ENCODE data around the gene NR3C1. TPM values are rescaled to one million over a fixed set of nuclear protein-coding genes. Genes with fewer than 3 reads are reported as not detected.
A peak's percentile ranks its signal among the peaks of the same experiment; 100 is the strongest.

NR3C1 gene
- polyA plus RNA-seq, 3 donors, result 30.5 to 33.8 (median 33.1) TPM

DNA sequence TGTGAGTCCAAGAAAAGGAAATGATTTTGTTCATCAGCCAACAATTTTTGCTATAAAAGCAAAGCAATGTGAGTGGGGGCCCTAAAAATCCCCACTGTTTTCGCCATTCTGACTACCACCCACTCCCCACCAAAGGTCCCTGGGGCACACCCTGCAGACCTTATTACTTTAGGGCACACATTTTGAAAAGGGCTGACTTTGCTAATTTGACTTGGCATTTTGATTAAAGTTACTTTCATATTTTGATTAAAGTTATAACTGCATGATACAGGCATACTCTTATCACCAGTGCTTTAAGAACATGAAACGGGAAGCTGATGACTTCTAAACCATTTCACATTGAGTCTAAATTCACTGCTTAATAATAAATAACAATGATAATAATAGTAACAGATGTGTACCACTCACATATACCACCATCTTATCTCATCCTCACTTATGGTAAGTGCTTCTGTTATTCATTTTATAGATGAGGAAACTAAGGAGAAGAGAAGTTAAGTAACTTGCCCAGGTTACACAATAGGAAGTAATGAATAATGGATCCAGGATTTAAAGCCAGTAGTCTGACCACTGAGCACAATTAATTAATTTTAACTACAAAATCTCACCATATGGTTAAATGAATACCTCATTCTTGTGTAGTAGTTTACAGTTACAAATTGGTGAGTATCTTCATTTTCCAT, 25.4 kb upstream of the NR3C1 start:
- no peak for DNase-seq

DNA sequence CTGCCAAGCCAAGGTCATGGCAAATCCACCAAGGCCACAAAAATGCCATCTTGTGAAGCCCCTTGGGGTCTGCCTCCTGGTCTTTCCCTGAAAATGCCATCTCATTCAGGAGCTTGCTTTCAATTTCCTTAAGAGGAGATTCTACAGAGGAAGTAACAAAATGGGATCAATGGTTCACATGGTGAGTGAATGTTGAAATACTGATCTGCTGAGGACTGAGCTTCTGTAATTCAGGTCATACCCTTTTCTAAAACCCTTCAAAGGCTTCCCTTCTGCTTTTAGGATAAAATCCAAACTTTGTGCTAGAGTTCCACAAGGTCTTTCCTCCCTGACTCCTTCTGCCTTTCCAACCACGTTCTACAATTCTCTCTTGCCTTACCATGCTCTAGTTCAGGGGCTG, 24.7 kb upstream of the NR3C1 start:
- DNase-seq, result no peak

DNA sequence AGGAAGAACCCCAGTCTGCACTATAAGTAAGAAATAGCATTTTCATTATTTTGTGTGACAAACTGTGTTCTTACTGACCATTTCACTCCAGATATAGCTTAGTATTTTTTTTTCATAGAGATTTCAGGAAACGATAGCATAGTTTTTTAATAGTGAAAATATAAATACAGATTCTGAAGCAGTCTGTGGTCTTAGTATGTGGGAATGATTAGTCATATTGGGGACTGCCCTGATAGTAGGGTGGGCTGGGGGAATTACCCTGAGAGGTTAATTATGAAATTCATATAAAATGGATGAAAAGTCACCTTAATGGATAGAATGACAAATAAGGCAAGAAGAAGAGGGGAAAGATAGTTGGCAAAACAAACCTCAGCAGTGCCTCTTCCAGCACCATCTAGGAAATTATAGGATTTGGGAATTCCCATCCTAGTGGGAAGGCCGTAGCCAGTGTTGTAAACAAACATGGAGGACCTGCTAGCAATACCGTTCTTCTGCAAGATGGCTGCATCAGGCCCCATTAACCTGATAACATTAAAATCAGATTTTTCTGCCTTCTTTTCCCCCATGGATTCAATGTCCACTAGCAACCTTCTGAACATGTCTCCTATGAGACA, 23.7 kb upstream of the NR3C1 start:
- DNase-seq, result no peak

DNA sequence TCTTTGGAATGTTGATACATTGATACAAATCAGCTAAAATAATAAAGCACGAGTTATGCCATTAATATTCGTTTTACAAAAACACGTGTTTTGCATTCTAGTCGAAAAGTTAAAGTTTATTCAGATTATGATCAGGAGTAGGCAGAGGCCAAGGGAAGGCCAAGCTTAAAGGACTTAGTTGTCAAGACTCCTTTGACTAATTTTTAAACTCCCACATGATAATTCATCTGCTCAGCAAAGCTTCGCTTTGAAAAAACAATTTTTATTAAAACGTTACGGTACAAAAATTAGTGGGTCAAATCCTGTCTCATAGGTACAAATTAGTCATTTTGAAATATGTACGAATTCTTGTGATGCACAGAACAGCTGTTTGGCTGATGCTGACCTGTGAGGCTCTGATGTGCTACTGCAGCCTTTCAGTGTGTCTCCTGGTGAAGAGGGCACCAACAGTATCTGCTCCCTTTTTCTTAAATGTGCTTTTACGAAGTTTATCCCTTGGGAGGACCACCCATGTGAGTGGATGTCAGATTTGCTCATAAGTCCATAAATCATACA, 23.0 kb upstream of the NR3C1 start:
- DNase-seq, result no peak

GRCh38 chr5:143425835-143426234, 22.3 kb upstream of the NR3C1 start:
- no peak for DNase-seq

DNA sequence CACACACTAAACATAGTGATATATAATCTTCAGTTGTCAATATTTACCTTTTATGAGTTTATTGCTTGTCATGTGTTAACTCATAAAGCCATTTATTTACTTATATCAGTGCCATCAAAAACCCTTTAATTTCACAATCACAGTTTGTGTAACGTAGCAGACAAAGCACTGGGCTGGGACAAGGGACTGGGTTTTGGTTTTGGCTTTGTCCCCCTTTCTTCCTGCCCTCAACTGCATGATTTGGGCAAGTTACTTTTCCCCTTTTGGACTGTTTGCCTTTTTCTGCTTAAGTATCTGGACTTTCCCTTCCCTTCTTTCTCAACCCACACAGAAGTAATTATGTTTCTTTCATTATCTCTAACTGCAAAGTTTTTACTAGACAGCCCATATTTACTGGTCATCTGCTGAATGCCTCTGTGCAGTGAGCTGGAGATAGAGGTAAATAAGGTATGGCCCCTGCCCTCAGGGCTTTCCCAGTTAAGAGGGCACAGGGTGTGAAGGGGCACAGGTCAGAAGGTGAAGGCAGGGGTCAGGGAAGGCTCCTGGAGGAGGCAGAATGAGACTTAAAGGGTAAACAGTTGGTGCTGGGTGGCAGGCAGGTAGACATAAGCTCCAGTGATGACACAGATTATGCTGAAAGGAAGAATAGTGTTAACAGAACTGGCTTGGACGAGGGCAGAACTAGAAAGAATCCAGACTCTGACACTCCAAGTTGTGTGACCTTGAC, 14.8 kb upstream of the NR3C1 start:
- no peak for DNase-seq

- DNase-seq, result no peak
These were observed 14.1 kb upstream of the NR3C1 start for GRCh38 chr5:143417503-143418139.

GRCh38 chr5:143416411-143416810, 12.9 kb upstream of the NR3C1 start:
- DNase-seq, result no peak

- DNase-seq, result no peak
These were observed 10.6 kb upstream of the NR3C1 start for GRCh38 chr5:143413958-143414669.

GRCh38 chr5:143412661-143413342, 9.3 kb upstream of the NR3C1 start:
- DNase-seq, result no peak

DNA sequence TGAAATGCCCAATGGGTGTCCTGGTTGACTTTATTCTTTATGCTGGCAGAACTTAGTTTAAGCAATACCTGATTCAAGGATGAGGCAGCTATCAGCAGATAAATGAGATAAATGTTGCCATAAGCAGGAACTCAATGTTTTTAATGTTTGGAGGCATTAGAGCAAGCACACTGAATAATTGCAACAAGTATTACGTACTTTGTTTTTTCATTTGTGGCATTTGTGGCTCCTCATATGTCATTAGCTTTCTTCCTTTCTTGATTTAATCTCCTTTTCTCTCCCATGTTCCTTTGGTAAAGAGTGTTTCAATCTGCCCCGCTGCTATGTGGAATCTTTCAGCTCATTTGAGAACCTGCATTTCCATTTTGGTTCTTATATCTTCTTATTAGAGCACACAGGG, 6.4 kb upstream of the NR3C1 start:
- DNase-seq, result no peak

- DNase-seq, result no peak
These were observed 2.9 kb upstream of the NR3C1 start for GRCh38 chr5:143406408-143406807.

DNA sequence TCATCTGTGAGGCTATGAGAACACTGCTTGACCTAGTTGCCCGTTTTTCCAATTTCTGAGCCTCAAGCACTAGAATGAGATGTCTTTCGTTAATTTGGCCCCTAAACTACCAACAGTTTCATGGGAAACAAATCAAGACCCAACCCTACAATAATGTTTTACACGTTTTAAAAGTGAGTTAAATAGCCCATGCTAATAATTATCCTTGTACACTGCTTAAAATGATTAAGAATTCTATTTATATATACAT, 2.3 kb upstream of the NR3C1 start:
- DNase-seq, result no peak

DNA sequence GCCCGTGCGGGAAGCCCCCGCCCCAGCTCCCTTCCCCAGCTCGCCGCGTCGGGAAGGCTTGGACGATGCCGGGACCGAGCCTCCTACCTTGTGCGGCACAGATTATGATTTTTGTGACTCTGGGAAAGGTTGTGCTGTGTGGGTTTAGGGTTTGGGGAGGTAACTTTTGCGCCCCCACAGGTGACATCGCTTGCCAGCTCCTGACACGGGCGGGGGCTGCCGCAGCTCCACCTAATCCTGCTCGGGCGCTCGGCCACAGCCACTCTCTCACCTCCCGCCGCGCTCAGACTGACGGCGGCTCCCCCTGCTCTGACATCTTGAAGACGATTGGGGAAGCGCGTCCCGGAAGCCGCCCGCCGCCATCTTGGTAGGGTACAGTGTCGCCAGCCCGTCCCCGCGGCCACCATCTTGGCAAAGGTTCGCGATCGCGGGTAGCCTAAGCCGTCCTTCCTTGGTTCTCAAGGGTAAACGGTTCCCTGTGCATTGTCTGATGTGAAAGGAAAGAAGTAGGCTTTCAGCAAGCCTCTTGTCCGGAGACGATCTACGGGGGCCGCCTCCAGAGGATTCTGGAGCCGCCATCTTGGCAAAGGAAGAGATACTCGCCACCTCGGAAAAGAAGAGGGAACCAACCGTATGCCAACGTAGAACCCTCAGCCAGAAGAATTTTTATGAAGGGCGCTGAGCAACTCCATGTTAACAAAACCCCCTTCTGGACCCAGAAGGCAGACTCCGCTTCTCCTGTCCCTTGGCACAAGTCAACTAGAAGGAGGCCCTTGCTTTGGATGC, 1.8 kb upstream of the NR3C1 start:
- DNase-seq, result peak; percentile 86

- DNase-seq, result peak; percentile 82
These were observed 1.1 kb upstream of the NR3C1 start for GRCh38 chr5:143404416-143405062.

- no peak for DNase-seq
These were observed 223 bp downstream of the NR3C1 start for GRCh38 chr5:143403334-143403592.

GRCh38 chr5:143402553-143403333, 743 bp downstream of the NR3C1 start:
- peak; percentile 42 for DNase-seq

GRCh38 chr5:143402017-143402552, 1.4 kb downstream of the NR3C1 start:
- peak; percentile 15 for DNase-seq
